Body of pancreas (tissue), 4 donors: Measurements from ENCODE around the gene KCTD4. TPM values are rescaled to one million over a fixed set of nuclear protein-coding genes. Genes with fewer than 3 reads are reported as not detected.
A peak's percentile ranks its signal among the peaks of the same experiment; 100 is the strongest.

Experiments used
- ATAC-seq: fragments of 150-250 bp; one replicate; pipeline ENCODE4 v1.9.1; 2016
- DNase-seq, 4 donors: peaks; one replicate each; pipeline ENCODE4 v3.0.0-alpha.2; 2019
- H3K27ac ChIP-seq, 4 donors: fragments of 200-600 bp; sonication (generic); 1 replicate in 3 of 4; 2 replicates in 1 of 4; pipeline versions ENCODE4 v1.5.1 to v1.6.1; 2016 to 2019; ENCODE audit warnings: mild to moderate bottlenecking in 1 of 4, mixed read lengths in 1 of 4, moderate library complexity in 1 of 4
- H3K27me3 ChIP-seq, 2 donors: fragments of 200-600 bp; sonication (generic); one replicate each; pipeline ENCODE4 v1.6.0; 2016; ENCODE audit warnings: mild to moderate bottlenecking in 1 of 2
- H3K36me3 ChIP-seq, 2 donors: fragments of 200-600 bp; sonication (generic); replicated peaks in 1 of 2; 2 replicates each; pipeline ENCODE4 v1.5.1; 2016; ENCODE audit warnings: low read depth in 2 of 2; ENCODE audit not compliant: insufficient read depth in 1 of 2
- H3K4me1 ChIP-seq: fragments of 200-600 bp; sonication (generic); one replicate; pipeline ENCODE4 v1.6.0; 2016
- H3K4me3 ChIP-seq, 2 donors: fragments of 200-600 bp; sonication (generic); 1 replicate in 1 of 2; 2 replicates in 1 of 2; pipeline ENCODE4 v1.5.1; 2016 to 2019
- H3K9me3 ChIP-seq, 3 donors: fragments of 200-600 bp; sonication (generic); 1 replicate in 2 of 3; 2 replicates in 1 of 3; pipeline ENCODE4 v1.5.1; 2016
- CTCF ChIP-seq, 7 experiments: fragments of 450-650 bp in 4 of 7; fragments of 200-600 bp in 3 of 7; sonication (generic) in 3 of 7; IDR thresholded peaks; one replicate each; pipeline ENCODE4 v1.5.1; 2016 to 2019; ENCODE audit warnings: antibody characterized with exemption in 7 of 7
- POLR2A ChIP-seq, 3 donors: fragments of 450-650 bp; IDR thresholded peaks; one replicate each; pipeline ENCODE4 v1.6.1; 2016; ENCODE audit warnings: antibody characterized with exemption in 3 of 3, mild to moderate bottlenecking in 2 of 3
- WGBS, 2 donors: methylation state at CpG; one replicate each; pipeline ENCODE4 v1.1.5; 2017; 5-methylcytosine and 5-hydroxymethylcytosine counted together
- intact Hi-C: fragments of 100-400 bp; cut with DNase I; formaldehyde crosslinking; loops from one replicate; pipeline ENCODE4 v1.15.1; 2023
- total RNA-seq, 2 donors: library from RNA; depleted of rRNA; stranded (reverse); fragments of >200 nt; gene quantifications; one replicate each; pipeline ENCODE4 v1.1.0, GENCODE V29; 2016

Gene KCTD4
- total RNA-seq, 2 donors from 2014 or later = not detected

DNA sequence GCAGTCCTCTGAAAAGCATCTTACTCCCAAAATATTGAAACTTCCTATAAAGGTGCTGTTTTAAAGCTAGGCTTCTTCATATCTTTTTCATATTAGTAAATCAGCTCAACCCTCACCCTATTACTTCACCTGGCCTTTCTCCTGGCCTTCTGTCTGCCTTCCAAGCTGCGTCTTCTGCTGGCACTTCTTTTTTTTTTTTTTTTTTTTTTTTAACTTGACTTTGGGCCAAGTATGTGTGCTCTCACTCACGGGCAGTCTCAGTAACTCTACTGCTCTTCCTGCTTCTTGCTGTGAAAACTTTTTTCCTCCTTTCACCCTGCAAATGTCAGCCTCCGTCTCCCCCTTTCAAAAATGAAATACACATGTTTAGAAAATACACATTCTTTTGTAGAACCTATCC lies 41.2 kb upstream of the KCTD4 start:
- Histone ChIP-seq H3K4me1 (peaks cover 4% of the 10 kb centered on the region), H3K27me3 (no peaks in the 10 kb centered on the region), H3K27ac (peak overlapping the region in 1 of 4 donors; percentile 14), H3K4me3 (no peak overlapping the region), H3K36me3 (no peaks in the 10 kb centered on the region), H3K9me3 (no peaks in the 10 kb centered on the region)
- DNase-seq = peak; percentile 20 to 58 (median 49)
- intact Hi-C loops = no loop called here
- WGBS, 2 donors = 3 to 4% methylated on average over 3 of the region's 3 CpGs
- TF ChIP-seq POLR2A (IDR thresholded peaks at IDR 0.05) (no peak), CTCF (IDR thresholded peaks at IDR 0.05) (no peak)
- peak; percentile 71 for ATAC-seq

- DNase-seq (no peak), ATAC-seq (no peak)
- no peaks in the 10 kb centered on the region for H3K27me3 ChIP-seq
- TF ChIP-seq CTCF (IDR thresholded peaks at IDR 0.05) = no peak
- TF ChIP-seq POLR2A (IDR thresholded peaks at IDR 0.05) = no peak
- H3K4me1 ChIP-seq = peaks cover 4% of the 10 kb centered on the region
- H3K36me3 ChIP-seq = no peaks in the 10 kb centered on the region
- no peaks in the 10 kb centered on the region for H3K9me3 ChIP-seq
- intact Hi-C loops = no loop called here
- no peak overlapping the region for H3K4me3 ChIP-seq
- H3K27ac ChIP-seq = no peak overlapping the region
Observed at GRCh38 chr13:45240143-45240542, 39.3 kb upstream of the KCTD4 start.

DNA sequence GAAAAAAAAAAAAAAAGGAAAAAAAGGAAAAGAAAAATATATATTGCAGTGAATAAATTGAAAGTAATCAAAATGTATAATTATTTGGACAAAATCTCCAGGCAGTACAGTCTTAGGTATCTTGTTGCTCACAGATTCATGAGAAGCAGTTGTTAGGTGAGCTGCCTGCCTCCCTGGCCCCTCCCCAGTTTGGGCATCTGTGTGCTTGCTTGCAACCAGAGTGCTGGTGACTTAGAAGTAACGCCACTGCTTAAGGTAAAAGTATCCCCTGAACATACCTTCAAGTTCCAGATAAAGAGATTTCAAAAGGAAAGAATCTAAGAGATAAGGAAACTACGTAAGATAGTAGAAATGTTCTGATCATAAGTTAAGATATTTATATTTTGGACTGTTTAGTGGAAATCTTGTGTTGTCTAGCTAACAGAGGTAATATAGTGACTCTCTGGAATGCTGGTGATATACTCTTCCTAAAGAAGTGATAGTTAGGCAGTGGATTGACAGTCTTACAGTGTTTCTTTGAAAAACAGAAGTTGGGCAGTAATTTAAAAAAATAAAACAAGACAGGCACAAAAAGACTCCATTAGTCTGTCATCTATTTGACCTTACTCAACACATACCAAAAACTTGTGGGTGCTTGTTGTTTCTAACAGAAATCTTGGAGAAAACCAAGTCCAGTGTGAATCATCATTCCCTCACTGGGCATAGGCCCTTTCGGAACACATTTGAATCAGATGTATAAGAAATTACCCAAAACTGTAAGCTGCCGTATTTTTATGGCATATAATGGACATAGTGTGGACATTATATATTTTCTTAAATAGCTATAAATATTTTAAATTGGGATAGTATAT lies 38.3 kb upstream of the KCTD4 start:
- 90% methylated on average over 4 of the region's 4 CpGs for WGBS, 2 donors
- no peak for TF ChIP-seq POLR2A (IDR thresholded peaks at IDR 0.05)
- TF ChIP-seq CTCF (IDR thresholded peaks at IDR 0.05) = no peak
- intact Hi-C loops = no loop called here
- no peaks in the 10 kb centered on the region for H3K36me3 ChIP-seq
- no peak overlapping the region for H3K27ac ChIP-seq
- no peaks in the 10 kb centered on the region for H3K9me3 ChIP-seq
- H3K4me3 ChIP-seq = no peak overlapping the region
- H3K27me3 ChIP-seq = no peaks in the 10 kb centered on the region
- ATAC-seq (no peak), DNase-seq (no peak)
- peaks cover 4% of the 10 kb centered on the region for H3K4me1 ChIP-seq

DNA sequence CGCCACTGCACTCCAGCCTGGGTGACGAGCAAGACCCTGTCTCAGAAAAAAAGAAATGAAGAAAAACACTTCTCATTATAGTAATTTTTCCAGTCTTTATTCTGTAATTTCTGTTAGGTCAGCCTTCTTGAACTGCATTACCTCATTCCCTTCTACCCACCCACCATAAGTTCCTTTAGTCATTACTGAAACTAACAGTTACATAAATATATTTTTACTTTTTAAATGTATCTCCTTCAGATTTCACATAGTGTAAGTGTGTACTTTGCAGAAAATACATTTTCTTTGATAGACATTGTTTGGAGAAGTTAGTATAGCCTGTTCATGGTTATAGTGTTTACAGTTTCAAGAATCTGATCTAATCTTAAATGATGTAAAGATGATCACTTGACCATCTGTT lies 31.7 kb upstream of the KCTD4 start:
- ATAC-seq (no peak), DNase-seq (no peak)
- H3K27ac ChIP-seq = no peak overlapping the region
- H3K36me3 ChIP-seq = no peaks in the 10 kb centered on the region
- TF ChIP-seq CTCF (IDR thresholded peaks at IDR 0.05) (no peak), POLR2A (IDR thresholded peaks at IDR 0.05) (no peak)
- no peaks in the 10 kb centered on the region for H3K4me1 ChIP-seq
- intact Hi-C loops = no loop called here
- H3K4me3 ChIP-seq = no peak overlapping the region
- no peaks in the 10 kb centered on the region for H3K9me3 ChIP-seq
- no peaks in the 10 kb centered on the region for H3K27me3 ChIP-seq
- WGBS, 2 donors = 95 to 100% methylated on average over 2 of the region's 2 CpGs

DNA sequence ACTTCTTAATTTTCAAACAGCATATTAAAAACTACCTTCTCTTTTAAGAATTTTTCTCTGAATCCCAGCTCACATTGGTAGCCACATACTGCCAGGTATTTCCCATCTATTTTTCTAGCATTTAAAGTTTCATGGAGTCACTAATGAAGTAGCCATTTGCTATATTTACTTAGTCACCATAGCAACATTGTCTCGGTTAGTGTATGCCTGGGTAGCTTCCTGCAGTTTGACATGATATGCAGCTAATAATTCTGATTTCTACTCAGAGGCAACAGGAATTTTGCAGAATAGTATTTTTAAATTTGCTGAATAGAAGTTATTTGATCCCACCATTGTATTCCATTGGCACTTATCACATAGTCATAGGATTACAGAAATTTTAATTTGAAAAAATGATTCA lies 30.9 kb upstream of the KCTD4 start:
- intact Hi-C loops = no loop called here
- no peaks in the 10 kb centered on the region for H3K9me3 ChIP-seq
- H3K4me1 ChIP-seq = no peaks in the 10 kb centered on the region
- DNase-seq = no peak
- TF ChIP-seq POLR2A (IDR thresholded peaks at IDR 0.05) (no peak), CTCF (IDR thresholded peaks at IDR 0.05) (no peak)
- ATAC-seq = no peak
- H3K4me3 ChIP-seq = no peak overlapping the region
- H3K36me3 ChIP-seq = no peaks in the 10 kb centered on the region
- no peaks in the 10 kb centered on the region for H3K27me3 ChIP-seq
- no peak overlapping the region for H3K27ac ChIP-seq
- WGBS, 2 donors = 7 to 8% methylated on average over 1 of the region's 1 CpG
